Nephron progenitor cell (in vitro differentiated cells): ENCODE measurements around the gene PEX11A.

Source experiments
- DNase-seq: peaks from one replicate; pipeline ENCODE4 v3.0.0; 2021
- H3K27ac Mint-ChIP-seq: 2 replicates; pipeline ENCODE4 v1.8.0; 2021; ENCODE audit warnings: mild to moderate bottlenecking, moderate library complexity, mixed read lengths
- H3K27me3 Mint-ChIP-seq: 2 replicates; pipeline ENCODE4 v1.8.0; 2021; ENCODE audit warnings: mild to moderate bottlenecking, low read depth, mixed read lengths; ENCODE audit not compliant: poor library complexity
- H3K36me3 Mint-ChIP-seq: 2 replicates; pipeline ENCODE4 v1.8.0; 2021; ENCODE audit warnings: low read depth, mixed read lengths
- H3K4me1 Mint-ChIP-seq: 2 replicates; pipeline ENCODE4 v1.8.0; 2021; ENCODE audit warnings: mixed read lengths
- H3K4me3 Mint-ChIP-seq: 2 replicates; pipeline ENCODE4 v1.8.0; 2021; ENCODE audit warnings: mild to moderate bottlenecking, moderate library complexity, mixed read lengths
- H3K9me3 Mint-ChIP-seq: 2 replicates; pipeline ENCODE4 v1.8.0; 2021; ENCODE audit warnings: mild to moderate bottlenecking, moderate library complexity, mixed read lengths
- CTCF ChIP-seq: fragments of 200-600 bp; sonication (generic); IDR thresholded peaks from 2 replicates; pipeline ENCODE4 v1.5.0; 2021; ENCODE audit warnings: antibody characterized with exemption

Gene PEX11A

GRCh38 chr15:89690276-89691218 lies at the start of gene PEX11A, which contains the start of gene WDR93:
PEX11A (minus strand) TSS chr15:89690754; CDS start chr15:89690632, 122 bp downstream.
WDR93 (plus strand) TSS chr15:89690811; CDS start chr15:89701747, 10,936 bp downstream.
- TF ChIP-seq CTCF, result no peak
- Mint-ChIP-seq H3K4me1 (peaks cover 14% of the 10 kb centered on the region), H3K4me3 (peak within 1 kb of the TSS; percentile 89), H3K27ac (no peak within 1 kb of the TSS), H3K27me3 (peaks cover 58% of the 10 kb centered on the region), H3K36me3 (peaks cover 2% of the 10 kb centered on the region), H3K9me3 (peaks cover 5% of the 10 kb centered on the region)
- peak; percentile 77 for DNase-seq

- peak; percentile 97 for TF ChIP-seq CTCF
- peak; percentile 70 for DNase-seq
- Mint-ChIP-seq H3K9me3 (no peaks in the 10 kb centered on the region), H3K27ac (no peak overlapping the region), H3K4me3 (no peak overlapping the region), H3K36me3 (no peaks in the 10 kb centered on the region), H3K27me3 (peaks cover 57% of the 10 kb centered on the region), H3K4me1 (peaks cover 24% of the 10 kb centered on the region)
Measured at GRCh38 chr15:89740137-89740536, 49.6 kb upstream of the PEX11A start.

GRCh38 chr15:89735773-89736172 lies 45.2 kb upstream of the PEX11A start:
- H3K4me3 Mint-ChIP-seq, result no peak overlapping the region
- H3K9me3 Mint-ChIP-seq, result no peaks in the 10 kb centered on the region
- peaks cover 24% of the 10 kb centered on the region for H3K4me1 Mint-ChIP-seq
- no peak for TF ChIP-seq CTCF
- no peak for DNase-seq
- H3K27ac Mint-ChIP-seq, result no peak overlapping the region
- H3K36me3 Mint-ChIP-seq, result no peaks in the 10 kb centered on the region
- H3K27me3 Mint-ChIP-seq, result peaks cover 88% of the 10 kb centered on the region

- Mint-ChIP-seq H3K27me3 (peaks cover 89% of the 10 kb centered on the region), H3K36me3 (no peaks in the 10 kb centered on the region), H3K27ac (no peak overlapping the region), H3K4me3 (no peak overlapping the region), H3K4me1 (peaks cover 22% of the 10 kb centered on the region), H3K9me3 (no peaks in the 10 kb centered on the region)
- DNase-seq, result no peak
- TF ChIP-seq CTCF, result no peak
Measured at GRCh38 chr15:89732451-89733172, 42.1 kb upstream of the PEX11A start.

- no peak overlapping the region for H3K27ac Mint-ChIP-seq
- DNase-seq, result no peak
- H3K4me1 Mint-ChIP-seq, result peaks cover 9% of the 10 kb centered on the region
- H3K4me3 Mint-ChIP-seq, result no peak overlapping the region
- peaks cover 89% of the 10 kb centered on the region for H3K27me3 Mint-ChIP-seq
- no peak for TF ChIP-seq CTCF
- H3K36me3 Mint-ChIP-seq, result no peaks in the 10 kb centered on the region
- no peaks in the 10 kb centered on the region for H3K9me3 Mint-ChIP-seq
Measured at GRCh38 chr15:89731275-89731674, 40.7 kb upstream of the PEX11A start.
